ENCODE measurements around the gene IQCE. TPM values are rescaled to one million over a fixed set of nuclear protein-coding genes. Genes with fewer than 3 reads are reported as not detected.

IQCE gene
- total RNA-seq, 1 experiment from 2014 or later, result 16.7 TPM

DNA sequence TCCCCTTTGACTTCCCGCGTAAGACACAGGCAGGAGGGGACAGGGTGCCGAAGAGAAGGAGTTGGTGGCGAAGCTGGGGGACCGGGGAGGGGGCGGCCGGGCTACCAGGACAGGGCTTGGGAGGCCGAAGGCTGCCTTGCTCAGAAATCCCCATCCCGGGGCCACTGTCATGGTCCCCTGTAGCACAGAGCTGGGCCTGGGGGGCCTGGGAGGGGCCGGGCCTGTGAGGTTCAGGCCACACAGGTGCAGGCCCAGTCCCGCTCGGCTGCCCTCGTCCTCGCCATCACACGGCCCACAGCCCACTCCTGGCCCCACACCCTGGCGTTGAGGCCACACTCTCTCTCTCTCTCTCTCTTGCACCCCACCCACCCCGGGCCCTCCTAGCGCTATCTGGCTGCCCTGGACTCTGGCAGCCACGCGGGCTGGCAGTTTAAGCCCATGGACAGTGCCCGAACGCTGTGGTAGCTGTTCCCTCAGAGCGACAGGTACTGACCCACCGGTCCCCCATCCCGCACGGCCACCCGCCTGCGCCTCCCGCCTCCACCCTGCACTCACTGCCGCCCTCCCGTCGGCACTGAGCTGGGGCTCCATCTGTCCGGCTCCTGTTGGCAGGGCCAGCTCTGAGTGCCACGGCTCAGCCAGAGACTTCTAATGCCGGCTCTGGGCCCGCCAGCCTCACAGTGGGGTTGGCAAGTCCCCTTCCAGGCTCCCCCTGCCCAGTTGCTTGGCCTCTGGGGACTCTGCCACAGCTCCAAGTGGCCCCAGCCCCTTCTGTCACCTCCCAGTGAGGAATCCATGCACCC is 101.0 kb downstream of the IQCE start:
- no peaks in the 10 kb centered on the region for H3K27me3 Mint-ChIP-seq (ENCODE audit: insufficient read depth, unreplicated experiment)
- DNase-seq (ENCODE audit: unreplicated experiment), result no peak
- peaks cover 5% of the 10 kb centered on the region for H3K36me3 Mint-ChIP-seq (ENCODE audit: insufficient read depth, unreplicated experiment)
- no peaks in the 10 kb centered on the region for H3K4me1 Mint-ChIP-seq (ENCODE audit: insufficient read depth, unreplicated experiment)
- no TSS peak for BruUV-seq (replicated peaks)
- ChIA-PET CTCF (interaction anchor here (0.7 to 1.1 kb wide), 2 partner anchors 11 to 308 kb away, joined by 3 read pairs; no protein-coding TSS in a partner anchor), POLR2A (no interaction called here)
- H3K4me3 Mint-ChIP-seq (ENCODE audit: unreplicated experiment), result no peak overlapping the region
- TF ChIP-seq, protein P1, sequence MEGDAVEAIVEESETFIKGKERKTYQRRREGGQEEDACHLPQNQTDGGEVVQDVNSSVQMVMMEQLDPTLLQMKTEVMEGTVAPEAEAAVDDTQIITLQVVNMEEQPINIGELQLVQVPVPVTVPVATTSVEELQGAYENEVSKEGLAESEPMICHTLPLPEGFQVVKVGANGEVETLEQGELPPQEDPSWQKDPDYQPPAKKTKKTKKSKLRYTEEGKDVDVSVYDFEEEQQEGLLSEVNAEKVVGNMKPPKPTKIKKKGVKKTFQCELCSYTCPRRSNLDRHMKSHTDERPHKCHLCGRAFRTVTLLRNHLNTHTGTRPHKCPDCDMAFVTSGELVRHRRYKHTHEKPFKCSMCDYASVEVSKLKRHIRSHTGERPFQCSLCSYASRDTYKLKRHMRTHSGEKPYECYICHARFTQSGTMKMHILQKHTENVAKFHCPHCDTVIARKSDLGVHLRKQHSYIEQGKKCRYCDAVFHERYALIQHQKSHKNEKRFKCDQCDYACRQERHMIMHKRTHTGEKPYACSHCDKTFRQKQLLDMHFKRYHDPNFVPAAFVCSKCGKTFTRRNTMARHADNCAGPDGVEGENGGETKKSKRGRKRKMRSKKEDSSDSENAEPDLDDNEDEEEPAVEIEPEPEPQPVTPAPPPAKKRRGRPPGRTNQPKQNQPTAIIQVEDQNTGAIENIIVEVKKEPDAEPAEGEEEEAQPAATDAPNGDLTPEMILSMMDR (IDR thresholded peaks at IDR 0.05; ENCODE audit: unreplicated experiment), result no peak
- intact Hi-C loops (cut with micrococcal nuclease), result no loop called here
- H3K9me3 Mint-ChIP-seq (ENCODE audit: unreplicated experiment), result no peaks in the 10 kb centered on the region
- H3K27ac Mint-ChIP-seq (ENCODE audit: low read depth, unreplicated experiment), result no peak overlapping the region

DNA sequence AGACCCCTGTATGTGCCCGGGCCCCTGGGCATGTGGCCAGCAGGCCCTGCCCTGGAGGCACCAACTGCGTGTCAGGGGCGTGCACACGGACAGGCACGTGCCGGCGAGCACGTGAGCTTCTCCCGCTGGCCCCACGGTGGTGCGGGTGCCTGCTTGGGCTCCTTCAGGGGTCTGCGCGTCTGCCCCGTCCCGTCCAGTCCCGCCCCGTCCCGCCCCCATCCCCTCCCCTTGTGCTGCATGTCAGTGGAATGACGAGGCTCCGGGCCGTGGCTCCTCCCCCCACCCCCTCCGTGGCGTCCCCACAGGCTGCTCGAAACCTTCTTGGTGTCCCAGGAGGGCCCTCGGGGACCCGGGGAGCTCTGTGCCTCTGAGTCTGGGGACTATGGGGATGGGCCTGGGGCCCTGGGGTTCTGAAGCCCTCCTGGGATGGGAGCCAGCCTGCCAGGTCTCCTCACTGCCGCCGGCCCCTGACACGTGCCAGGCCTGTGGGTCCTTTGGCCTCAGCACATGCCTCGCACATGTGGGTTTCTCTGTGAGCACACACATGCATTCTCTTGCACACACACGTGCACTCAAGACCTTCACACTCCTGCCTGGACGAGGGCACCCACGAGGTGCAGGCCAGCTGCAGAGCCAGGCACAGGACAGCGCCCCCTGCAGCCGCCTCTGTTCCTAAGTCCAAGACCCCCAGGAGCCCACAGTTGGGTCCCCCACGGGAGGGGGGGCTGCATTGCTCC is 101.7 kb downstream of the IQCE start:
- BruUV-seq (replicated peaks), result no TSS peak
- Mint-ChIP-seq H3K27me3 (ENCODE audit: insufficient read depth, unreplicated experiment) (no peaks in the 10 kb centered on the region), H3K4me1 (ENCODE audit: insufficient read depth, unreplicated experiment) (no peaks in the 10 kb centered on the region), H3K9me3 (ENCODE audit: unreplicated experiment) (no peaks in the 10 kb centered on the region), H3K4me3 (ENCODE audit: unreplicated experiment) (no peak overlapping the region), H3K36me3 (ENCODE audit: insufficient read depth, unreplicated experiment) (peaks cover 5% of the 10 kb centered on the region), H3K27ac (ENCODE audit: low read depth, unreplicated experiment) (no peak overlapping the region)
- TF ChIP-seq, protein P1 (IDR thresholded peaks at IDR 0.05; ENCODE audit: unreplicated experiment), result peak; percentile 27
- CTCF ChIA-PET, result no interaction called here
- intact Hi-C loops (cut with micrococcal nuclease), result no loop called here
- POLR2A ChIA-PET, result no interaction called here
- DNase-seq (ENCODE audit: unreplicated experiment), result no peak

DNA sequence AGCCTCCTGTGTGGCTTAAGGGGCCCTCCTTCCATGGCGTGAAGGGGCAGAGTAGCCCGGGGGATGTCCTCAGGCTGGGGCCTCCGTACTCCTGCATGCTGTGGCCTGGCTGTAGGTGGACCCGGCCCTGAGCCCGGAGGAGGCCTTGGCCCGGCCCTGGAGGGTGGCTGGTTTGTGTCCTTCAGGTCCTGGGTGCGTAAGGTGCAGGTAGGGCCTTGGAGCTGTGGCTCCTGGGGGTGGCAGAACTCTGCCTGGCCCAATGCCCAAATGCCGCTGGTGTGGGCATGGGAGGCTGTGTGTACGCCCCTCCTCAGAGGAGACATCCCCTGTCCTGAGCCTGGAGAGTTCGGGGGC is 102.3 kb downstream of the IQCE start:
- Mint-ChIP-seq H3K9me3 (ENCODE audit: unreplicated experiment) (no peaks in the 10 kb centered on the region), H3K27ac (ENCODE audit: low read depth, unreplicated experiment) (no peak overlapping the region), H3K36me3 (ENCODE audit: insufficient read depth, unreplicated experiment) (peaks cover 5% of the 10 kb centered on the region), H3K27me3 (ENCODE audit: insufficient read depth, unreplicated experiment) (no peaks in the 10 kb centered on the region), H3K4me1 (ENCODE audit: insufficient read depth, unreplicated experiment) (no peaks in the 10 kb centered on the region), H3K4me3 (ENCODE audit: unreplicated experiment) (no peak overlapping the region)
- DNase-seq (ENCODE audit: unreplicated experiment), result no peak
- BruUV-seq (replicated peaks), result no TSS peak
- ChIA-PET POLR2A (no interaction called here), CTCF (no interaction called here)
- TF ChIP-seq, protein P1 (IDR thresholded peaks at IDR 0.05; ENCODE audit: unreplicated experiment), result no peak
- intact Hi-C loops (cut with micrococcal nuclease), result no loop called here

DNA sequence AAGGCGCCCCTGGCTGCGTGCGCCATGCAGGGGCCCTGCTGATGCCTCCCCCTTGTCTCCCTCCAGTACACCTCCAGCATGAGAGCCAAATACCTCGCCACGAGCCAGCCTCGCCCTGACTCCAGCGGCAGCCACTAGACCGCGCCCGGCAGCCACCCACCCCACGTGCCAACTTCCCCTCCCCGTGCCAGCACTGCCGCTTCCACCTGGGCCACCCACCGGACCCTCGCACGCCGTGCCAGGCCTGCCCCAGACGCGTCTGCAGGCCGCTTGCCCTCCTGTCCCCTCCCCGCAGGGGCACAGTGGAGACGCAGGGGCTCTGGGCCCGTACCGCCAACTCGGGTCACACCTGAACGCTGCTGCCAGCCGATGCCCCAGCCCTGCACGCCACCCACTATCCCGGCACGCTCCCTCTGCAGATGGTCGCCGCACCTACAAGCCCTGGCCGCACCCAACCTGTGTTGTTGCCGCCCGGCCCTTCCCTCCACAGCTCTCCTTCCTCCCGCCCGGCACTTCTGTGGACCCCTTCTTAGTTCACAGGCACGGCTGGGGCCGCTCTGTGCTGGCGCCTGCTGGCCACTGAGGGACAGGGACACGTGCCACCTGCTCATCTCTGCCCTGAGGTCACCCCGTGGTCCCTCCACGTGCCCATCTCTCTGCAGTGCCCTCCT is 103.0 kb downstream of the IQCE start:
- BruUV-seq (replicated peaks), result no TSS peak
- Mint-ChIP-seq H3K4me1 (ENCODE audit: insufficient read depth, unreplicated experiment) (no peaks in the 10 kb centered on the region), H3K27ac (ENCODE audit: low read depth, unreplicated experiment) (no peak overlapping the region), H3K27me3 (ENCODE audit: insufficient read depth, unreplicated experiment) (peaks cover 3% of the 10 kb centered on the region), H3K4me3 (ENCODE audit: unreplicated experiment) (no peak overlapping the region), H3K36me3 (ENCODE audit: insufficient read depth, unreplicated experiment) (peaks cover 5% of the 10 kb centered on the region), H3K9me3 (ENCODE audit: unreplicated experiment) (no peaks in the 10 kb centered on the region)
- ChIA-PET POLR2A (no interaction called here), CTCF (no interaction called here)
- intact Hi-C loops (cut with micrococcal nuclease), result no loop called here
- TF ChIP-seq, protein P1 (IDR thresholded peaks at IDR 0.05; ENCODE audit: unreplicated experiment), result no peak
- no peak for DNase-seq (ENCODE audit: unreplicated experiment)
